ENCODE data around the gene SLC22A5. TPM values are rescaled to one million over a fixed set of nuclear protein-coding genes. Genes with fewer than 3 reads are reported as not detected.

Gene SLC22A5
- total and polyA plus RNA-seq, 2 donors (not counting 3 experiments of a cell fraction or from before 2014, with no cell fraction given), result 3.6 to 9.3 TPM

GRCh38 chr5:132394667-132395259 lies 25.3 kb downstream of the SLC22A5 start:
- FAIRE-seq, result no peak
- intact Hi-C loops (cut with micrococcal nuclease), result no loop called here
- ChIA-PET CTCF (no interaction called here), POLR2A (no interaction called here)
- no peaks in the 10 kb centered on the region for H3K36me3 ChIP-seq (ENCODE audit: control insufficient read depth in 2 of 2, extremely low read depth in 1 of 2, insufficient read depth in 2 of 2, low read length in 2 of 2)
- no peaks in the 10 kb centered on the region for H3K79me2 ChIP-seq (ENCODE audit: control insufficient read depth, insufficient read depth, low read length)
- no peak overlapping the region for H3K27ac ChIP-seq (ENCODE audit: insufficient read depth, low read depth, low read length)
- H2AFZ ChIP-seq (ENCODE audit: low read depth, low read length), result no peak overlapping the region
- no peak overlapping the region for H3K4me2 ChIP-seq (ENCODE audit: insufficient read depth, low read length)
- no peak overlapping the region for H3K9ac ChIP-seq (replicated peaks; ENCODE audit: extremely low read depth, insufficient read depth, low read length)
- peaks cover 9% of the 10 kb centered on the region for H3K4me1 ChIP-seq (ENCODE audit: control insufficient read depth, extremely low read depth, insufficient read depth, low read length)
- no peaks in the 10 kb centered on the region for H3K27me3 ChIP-seq (ENCODE audit: control insufficient read depth in 2 of 2, insufficient read depth in 2 of 2, low read length in 2 of 2)
- H4K20me1 ChIP-seq (replicated peaks; ENCODE audit: control insufficient read depth, extremely low read depth, insufficient read depth, low read length), result no peaks in the 10 kb centered on the region
- H3K9me3 ChIP-seq (replicated peaks; ENCODE audit: control insufficient read depth, insufficient read depth, low read length), result no peaks in the 10 kb centered on the region
- no peak overlapping the region for H3K4me3 ChIP-seq (replicated peaks in 1 of 3; ENCODE audit: insufficient read depth in 1 of 3, low read depth in 1 of 3, low read length in 3 of 3)
- H3K9me1 ChIP-seq (replicated peaks; ENCODE audit: control insufficient read depth, extremely low read depth, insufficient read depth, low read length), result no peaks in the 10 kb centered on the region
- no peak for DNase-seq (ENCODE audit: low read depth, low spot score)
- BruUV-seq (replicated peaks), result no TSS peak
- TF ChIP-seq FOS (IDR thresholded peaks at IDR 0.05; ENCODE audit: borderline replicate concordance, insufficient read depth, low read length) (no peak), MAX (IDR thresholded peaks at IDR 0.05; ENCODE audit: insufficient read depth, insufficient read length) (no peak), EZH2 (IDR thresholded peaks at IDR 0.05; ENCODE audit: borderline replicate concordance, low read depth, low read length, severe bottlenecking) (no peak)
- dilution Hi-C loops (cut with MboI; ENCODE audit: extremely low pct_ligation_motif_present, low sequenced_read_pairs), result no loop called here

GRCh38 chr5:132396589-132397031 lies 27.1 kb downstream of the SLC22A5 start:
- Histone ChIP-seq H3K4me3 (replicated peaks in 1 of 3; ENCODE audit: insufficient read depth in 1 of 3, low read depth in 1 of 3, low read length in 3 of 3) (no peak overlapping the region), H3K9me3 (replicated peaks; ENCODE audit: control insufficient read depth, insufficient read depth, low read length) (no peaks in the 10 kb centered on the region), H3K27me3 (ENCODE audit: control insufficient read depth in 2 of 2, insufficient read depth in 2 of 2, low read length in 2 of 2) (no peaks in the 10 kb centered on the region), H3K79me2 (ENCODE audit: control insufficient read depth, insufficient read depth, low read length) (no peaks in the 10 kb centered on the region), H3K9ac (replicated peaks; ENCODE audit: extremely low read depth, insufficient read depth, low read length) (no peak overlapping the region), H4K20me1 (replicated peaks; ENCODE audit: control insufficient read depth, extremely low read depth, insufficient read depth, low read length) (no peaks in the 10 kb centered on the region), H3K36me3 (ENCODE audit: control insufficient read depth in 2 of 2, extremely low read depth in 1 of 2, insufficient read depth in 2 of 2, low read length in 2 of 2) (no peaks in the 10 kb centered on the region), H3K4me2 (ENCODE audit: insufficient read depth, low read length) (no peak overlapping the region), H2AFZ (ENCODE audit: low read depth, low read length) (no peak overlapping the region), H3K4me1 (ENCODE audit: control insufficient read depth, extremely low read depth, insufficient read depth, low read length) (no peaks in the 10 kb centered on the region), H3K9me1 (replicated peaks; ENCODE audit: control insufficient read depth, extremely low read depth, insufficient read depth, low read length) (no peaks in the 10 kb centered on the region), H3K27ac (ENCODE audit: insufficient read depth, low read depth, low read length) (no peak overlapping the region)
- ChIA-PET POLR2A (no interaction called here), CTCF (no interaction called here)
- DNase-seq (ENCODE audit: low read depth, low spot score) (no peak), FAIRE-seq (no peak)
- no TSS peak for BruUV-seq (replicated peaks)
- TF ChIP-seq POLR2AphosphoS5 (IDR thresholded peaks at IDR 0.05; ENCODE audit: insufficient read depth, low read depth, low read length), result no peak
- no peak for TF ChIP-seq POLR2A (IDR thresholded peaks at IDR 0.05; ENCODE audit: low read depth, low read length)
- no peak for TF ChIP-seq JUN (IDR thresholded peaks at IDR 0.05; ENCODE audit: borderline replicate concordance, insufficient read depth, insufficient read length, low read depth)
- no peak for TF ChIP-seq EZH2 (IDR thresholded peaks at IDR 0.05; ENCODE audit: borderline replicate concordance, low read depth, low read length, severe bottlenecking)
- no peak for TF ChIP-seq GATA2 (IDR thresholded peaks at IDR 0.05; ENCODE audit: insufficient read depth, insufficient read length, low read depth, low read length)
- no peak for TF ChIP-seq MYC (IDR thresholded peaks at IDR 0.05; ENCODE audit: low read depth, low read length)
- TF ChIP-seq CTCF (IDR thresholded peaks at IDR 0.05; ENCODE audit: extremely low read depth in 1 of 2, insufficient read depth in 1 of 2, low read depth in 1 of 2, low read length in 2 of 2), result no peak
- TF ChIP-seq FOS (IDR thresholded peaks at IDR 0.05; ENCODE audit: borderline replicate concordance, insufficient read depth, low read length), result no peak
- no peak for TF ChIP-seq MAX (IDR thresholded peaks at IDR 0.05; ENCODE audit: insufficient read depth, insufficient read length)
- dilution Hi-C loops (cut with MboI; ENCODE audit: extremely low pct_ligation_motif_present, low sequenced_read_pairs), result no loop called here
- intact Hi-C loops (cut with micrococcal nuclease), result no loop called here
